LoVo (cell line): ENCODE results near the gene PSMA5.

Experiments
- DNase-seq: peaks from one replicate; pipeline ENCODE4 v3.0.0-alpha.2; 2016; ENCODE audit warnings: low spot score

PSMA5 gene

GRCh38 chr1:109367626-109368025, 58.6 kb downstream of the PSMA5 start:
- DNase-seq = no peak

- DNase-seq = no peak
These were observed 60.5 kb downstream of the PSMA5 start for GRCh38 chr1:109365642-109366204.

- no peak for DNase-seq
These were observed 64.6 kb downstream of the PSMA5 start for GRCh38 chr1:109361649-109362048.

GRCh38 chr1:109361069-109361468, 65.2 kb downstream of the PSMA5 start:
- DNase-seq = no peak

GRCh38 chr1:109357616-109358015, 68.6 kb downstream of the PSMA5 start:
- DNase-seq = no peak

GRCh38 chr1:109356915-109357314, 69.3 kb downstream of the PSMA5 start:
- no peak for DNase-seq

GRCh38 chr1:109356505-109356904, 69.7 kb downstream of the PSMA5 start:
- DNase-seq = no peak

GRCh38 chr1:109354929-109355328, 71.3 kb downstream of the PSMA5 start:
- no peak for DNase-seq

GRCh38 chr1:109351457-109351856, 74.8 kb downstream of the PSMA5 start:
- DNase-seq = no peak

GRCh38 chr1:109350655-109351054, 75.6 kb downstream of the PSMA5 start:
- DNase-seq = no peak

- no peak for DNase-seq
These were observed 76.1 kb downstream of the PSMA5 start for GRCh38 chr1:109350182-109350581.
